GM18873 (cell line): Measurements from ENCODE around the gene AKAP13.
"Not testable (repeated sequence)": the region's sequence is repeated elsewhere in the genome, so short reads cannot be mapped to it uniquely, and the experiment has no call there.

Source experiments
- ATAC-seq: cut with Tn5 transposase; IDR thresholded peaks from one replicate; pipeline ENCODE4 v1.9.1; 2021; ENCODE audit warnings: mild to moderate bottlenecking, moderate library complexity, moderate number of reproducible peaks; ENCODE audit not compliant: unreplicated experiment, low FRiP score

The AKAP13 gene

GRCh38 chr15:85630311-85630710 is 249.9 kb downstream of the AKAP13 start:
- ATAC-seq = no peak

GRCh38 chr15:85631018-85631417 is 250.6 kb downstream of the AKAP13 start:
- ATAC-seq = no peak

DNA sequence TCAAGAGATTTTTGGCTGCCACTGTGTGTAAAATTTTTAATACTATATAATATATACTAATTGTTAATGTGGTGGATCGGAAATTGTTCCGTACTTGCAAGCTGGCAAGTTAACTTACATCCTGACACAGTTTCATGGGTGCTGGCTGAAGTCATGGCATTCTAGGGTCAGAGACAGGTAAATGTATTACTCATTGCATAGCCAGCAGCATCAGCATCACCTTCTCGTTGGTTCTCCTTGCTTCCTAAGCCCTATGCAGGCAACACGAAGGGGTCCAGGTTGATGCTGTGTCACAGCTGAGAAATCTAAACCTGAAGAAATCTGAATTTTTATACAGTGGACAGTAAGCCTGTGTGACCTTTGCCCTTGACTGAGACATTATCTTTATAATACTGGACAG is 251.6 kb downstream of the AKAP13 start:
- no peak for ATAC-seq

DNA sequence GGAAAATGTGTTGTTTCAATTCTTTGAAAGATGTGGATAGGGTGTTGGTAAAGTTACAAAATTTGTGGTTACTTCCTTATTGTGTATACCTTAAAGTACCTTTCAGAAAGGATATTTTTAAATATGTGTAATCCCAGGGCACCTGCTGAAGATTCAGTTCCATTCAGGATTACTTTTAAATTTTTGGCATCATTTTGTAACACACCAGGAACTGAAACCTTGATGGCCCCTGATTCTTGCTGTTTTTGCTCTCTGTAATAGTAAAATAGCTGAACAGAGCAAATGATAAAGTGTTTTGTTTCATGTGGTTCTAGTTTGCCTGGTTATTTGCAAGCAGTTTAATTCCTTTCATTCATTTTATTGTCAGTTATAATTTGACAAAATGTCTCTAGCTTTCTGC is 253.5 kb downstream of the AKAP13 start:
- no peak for ATAC-seq

- ATAC-seq = no peak
Observed at GRCh38 chr15:85636351-85636750, 255.9 kb downstream of the AKAP13 start.

- ATAC-seq = no peak
Observed at GRCh38 chr15:85639752-85640381, 259.5 kb downstream of the AKAP13 start.

DNA sequence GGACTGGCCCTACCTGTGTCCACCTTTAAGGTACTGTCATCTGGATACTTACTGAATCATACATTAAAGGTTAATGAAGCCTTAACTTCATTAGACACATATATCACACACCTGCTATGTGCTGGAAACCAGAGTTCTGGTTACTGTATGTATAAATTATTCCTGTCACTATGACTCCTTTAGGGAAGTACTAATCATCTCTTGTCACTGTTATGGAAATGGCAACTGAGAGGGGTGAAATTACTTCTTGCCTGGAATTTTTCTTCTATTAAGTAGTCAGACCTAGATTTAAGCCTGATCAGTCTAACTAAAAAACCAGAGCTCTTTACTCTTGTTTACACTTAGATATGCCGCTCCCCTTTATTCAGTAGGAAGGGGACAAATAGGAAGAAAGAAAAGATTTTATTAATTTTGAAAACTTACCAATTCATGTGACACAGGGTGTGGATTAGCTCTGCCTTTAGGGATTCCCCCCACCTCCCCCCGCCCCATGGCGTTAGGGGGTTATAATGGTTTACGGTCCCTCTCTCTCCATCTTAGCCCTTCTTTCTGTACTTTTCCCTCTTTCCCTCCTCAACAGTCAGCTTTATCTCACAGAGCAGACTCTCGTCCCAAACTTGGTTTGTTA is 261.8 kb downstream of the AKAP13 start:
- ATAC-seq = no peak

DNA sequence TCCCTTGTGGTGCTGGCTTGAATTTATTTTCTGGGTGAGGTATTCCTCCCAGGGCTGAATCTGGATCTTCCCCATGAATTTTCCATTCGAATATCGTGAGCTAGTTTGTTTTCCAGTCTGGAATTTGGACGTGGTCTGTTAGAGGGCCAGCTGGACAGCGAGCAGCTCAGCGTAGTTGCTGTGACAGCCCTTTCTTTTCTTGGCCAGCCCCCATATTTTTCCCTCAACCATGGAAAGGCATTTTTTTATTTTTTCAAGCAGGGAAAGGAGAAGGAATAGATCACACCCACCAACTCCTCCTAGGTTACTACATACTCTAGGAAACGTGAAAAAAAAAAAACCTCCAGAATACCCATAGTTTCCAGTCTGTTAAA is 262.3 kb downstream of the AKAP13 start:
- ATAC-seq = no peak

DNA sequence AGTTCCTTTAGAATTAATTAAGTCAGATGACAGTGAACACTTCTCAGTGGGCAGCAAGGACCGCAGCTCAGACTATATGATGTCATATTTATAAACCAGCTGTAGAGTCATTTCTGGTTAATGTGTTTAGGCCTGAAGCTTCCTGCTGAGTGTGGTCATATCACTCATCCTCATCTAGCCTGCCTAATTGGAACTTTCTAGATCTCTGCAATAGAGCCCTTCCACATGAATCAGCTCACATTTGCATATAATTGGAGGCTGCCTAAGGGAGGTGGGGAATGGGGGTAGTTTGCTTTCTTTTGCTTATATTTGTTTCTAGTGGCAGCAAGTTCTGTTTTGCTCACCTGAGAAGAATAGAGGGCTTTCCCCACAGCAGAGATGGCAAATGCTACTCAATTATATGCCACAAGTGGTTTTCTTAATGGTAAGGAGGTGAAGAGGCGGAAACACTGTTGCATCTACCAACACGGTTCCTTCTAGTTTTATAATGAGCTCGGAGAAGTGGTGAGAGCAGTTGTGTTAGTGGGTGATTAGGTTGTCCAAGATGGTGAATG is 266.2 kb downstream of the AKAP13 start:
- peak; percentile 97 for ATAC-seq

DNA sequence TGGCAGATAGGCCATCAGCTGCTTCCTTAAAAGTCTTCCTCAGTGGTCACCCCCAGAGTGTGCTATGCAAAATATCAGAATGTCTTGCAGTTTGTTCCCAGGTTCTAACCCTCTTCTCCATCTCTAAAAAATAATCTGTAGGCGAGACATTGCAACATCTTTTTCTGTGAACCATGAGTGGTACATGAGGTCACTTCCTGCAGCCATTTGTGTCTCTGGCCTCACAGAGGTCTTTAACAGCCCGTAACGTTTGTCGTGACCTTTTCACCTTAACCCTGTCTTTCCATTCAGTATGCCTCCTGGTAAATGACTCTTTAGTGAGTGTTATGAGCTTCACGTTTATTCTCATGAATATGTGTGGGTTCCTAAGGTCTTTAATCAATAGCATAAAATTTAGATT is 269.0 kb downstream of the AKAP13 start:
- ATAC-seq = no peak

DNA sequence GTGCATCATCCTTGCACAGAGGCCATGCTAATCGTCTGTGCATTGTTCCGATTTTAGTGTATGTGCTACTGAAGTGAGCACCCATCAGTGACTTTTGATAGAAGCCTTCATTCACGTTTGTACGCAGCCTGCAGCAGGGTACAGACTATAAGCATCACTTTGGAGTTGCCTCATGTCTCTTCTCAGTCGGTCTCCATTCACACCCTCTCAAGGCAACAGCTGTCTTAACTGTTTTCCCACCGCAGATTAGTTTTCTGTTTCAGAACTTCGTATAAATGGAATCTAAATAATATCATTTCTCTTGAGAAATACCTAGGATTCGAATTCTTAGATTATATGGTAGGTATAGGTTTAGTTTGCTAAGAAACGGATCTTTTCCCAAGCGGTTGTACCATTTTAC is 271.1 kb downstream of the AKAP13 start:
- no peak for ATAC-seq

GRCh38 chr15:85652457-85652856 is 272.1 kb downstream of the AKAP13 start:
- no peak for ATAC-seq

DNA sequence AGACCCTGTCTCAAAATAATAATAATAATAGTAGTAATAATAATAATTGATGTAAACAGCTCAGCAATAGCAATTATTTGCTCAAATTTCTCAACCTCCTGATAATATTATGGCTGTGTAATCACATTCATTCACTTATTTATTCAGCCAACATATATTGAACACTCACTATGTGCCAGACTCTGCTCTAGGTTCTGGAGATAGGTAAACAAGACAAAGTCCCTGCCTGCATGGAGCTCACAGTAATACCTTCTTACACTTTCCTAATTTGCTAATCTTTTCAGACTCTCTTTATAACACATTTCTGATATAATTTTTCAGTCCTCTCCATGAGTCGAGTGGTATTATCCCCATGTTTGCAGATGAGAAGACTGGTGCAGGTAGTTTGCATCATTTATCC is 276.7 kb downstream of the AKAP13 start:
- ATAC-seq = no peak

DNA sequence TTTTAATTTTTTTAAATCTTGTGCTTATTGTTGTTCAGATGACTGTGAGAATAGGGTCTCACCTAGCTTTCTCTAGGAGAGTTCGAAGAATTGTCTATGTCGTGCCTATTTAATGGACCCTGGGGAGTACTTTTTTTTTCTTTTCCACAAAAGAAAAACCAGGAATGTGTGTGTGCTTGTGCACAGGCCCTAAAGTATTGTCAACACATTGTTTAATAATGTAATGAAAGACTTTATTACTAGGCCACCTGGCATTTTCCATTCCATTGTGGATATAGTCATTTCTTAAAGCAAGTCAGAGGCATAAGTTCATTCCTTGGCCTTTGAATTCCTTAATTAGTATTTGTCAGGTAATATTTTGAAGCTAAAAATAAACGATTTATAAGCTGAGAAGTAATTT is 278.4 kb downstream of the AKAP13 start:
- ATAC-seq = no peak

DNA sequence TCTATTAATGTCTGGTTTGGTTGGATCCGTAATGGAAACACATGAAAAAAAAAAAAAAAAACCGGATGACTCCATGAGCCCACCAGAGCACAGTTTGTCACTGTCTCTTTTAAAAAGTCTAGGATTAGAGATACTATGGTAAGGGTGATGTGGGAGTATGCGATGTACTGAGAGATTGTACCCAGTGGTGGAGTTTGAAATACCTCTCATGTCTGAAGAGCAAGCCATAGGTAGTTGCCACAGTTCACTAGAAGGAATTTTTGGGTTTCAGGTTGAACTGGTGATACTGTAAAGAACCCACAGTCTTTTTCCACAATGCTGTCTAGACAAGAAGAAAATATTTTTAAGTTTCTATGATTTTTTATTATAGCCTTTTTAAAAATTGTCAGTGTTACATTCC is 281.5 kb downstream of the AKAP13 start:
- ATAC-seq = no peak

DNA sequence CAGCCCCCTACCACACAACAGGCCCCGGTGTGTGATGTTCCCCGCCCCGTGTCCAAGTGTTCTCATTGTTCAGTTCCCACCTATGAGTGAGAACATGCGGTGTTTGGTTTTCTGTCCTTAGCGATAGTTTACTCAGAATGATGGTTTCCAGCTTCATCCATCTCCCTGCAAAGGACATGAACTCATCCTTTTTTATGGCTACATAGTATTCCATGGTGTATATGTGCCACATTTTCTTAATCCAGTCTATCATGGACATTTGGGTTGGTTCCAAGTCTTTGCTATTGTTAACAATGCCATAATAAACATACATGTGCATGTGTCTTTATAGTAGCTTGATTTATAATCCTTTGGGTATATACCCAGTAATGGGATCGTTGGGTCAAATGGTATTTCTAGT is 285.3 kb downstream of the AKAP13 start:
- ATAC-seq = not testable (repeated sequence)

- ATAC-seq = peak; percentile 82
Observed at GRCh38 chr15:85667491-85668424, 287.4 kb downstream of the AKAP13 start.

- no peak for ATAC-seq
Observed at GRCh38 chr15:85671156-85671555, 290.8 kb downstream of the AKAP13 start.

- ATAC-seq = no peak
Observed at GRCh38 chr15:85672332-85673084, 292.1 kb downstream of the AKAP13 start.

GRCh38 chr15:85673326-85673725 is 292.9 kb downstream of the AKAP13 start:
- ATAC-seq = no peak
